HEK293T (cell line): ENCODE measurements around the gene FARP1.

ENCODE experiments used
- BHLHE40 ChIP-seq: fragments of 450-650 bp; IDR thresholded peaks from 2 replicates; pipeline ENCODE4 v1.6.1; 2016; ENCODE audit warnings: mild to moderate bottlenecking, moderate library complexity, borderline replicate concordance
- ELF4 ChIP-seq: fragments of 450-650 bp; IDR thresholded peaks from 2 replicates; pipeline ENCODE4 v1.6.1; 2017; ENCODE audit warnings: antibody characterized with exemption
- SP1 ChIP-seq: fragments of 450-650 bp; IDR thresholded peaks from 2 replicates; pipeline ENCODE4 v1.6.1; 2017

DNA sequence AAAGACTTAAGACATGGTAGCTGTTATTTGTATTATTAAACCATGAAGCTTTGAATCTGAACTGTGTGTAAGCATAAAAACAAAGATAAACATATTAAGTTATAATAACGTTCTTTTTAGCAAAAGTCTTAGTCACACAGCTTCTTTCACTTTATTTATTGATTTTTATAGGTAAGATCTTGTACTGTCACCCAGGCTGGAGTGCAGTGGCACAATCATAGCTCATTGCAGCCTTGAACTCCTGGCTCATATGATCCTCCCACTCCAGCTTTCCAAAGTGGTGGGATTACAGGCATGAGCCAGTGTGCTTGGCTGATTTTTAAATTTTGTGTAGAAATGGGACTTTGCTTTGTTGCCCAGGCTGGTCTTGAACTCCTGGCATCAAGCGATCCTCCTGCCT, 13.4 kb downstream of the FARP1 start:
- TF ChIP-seq BHLHE40 (no peak), ELF4 (no peak), SP1 (no peak)
